NCI-H345 (cell line): ENCODE results near the gene COX7B2.

Experiments
- DNase-seq: peaks from one replicate; lab custom pipeline; 2025; lab: John Stamatoyannopoulos, UW

Gene COX7B2

GRCh38 chr4:46715468-46715867 lies 193.6 kb downstream of the COX7B2 start:
- DNase-seq: no peak

- no peak for DNase-seq
Measured at GRCh38 chr4:46698891-46699290, 210.2 kb downstream of the COX7B2 start.
